OCI-LY3 (cell line): ENCODE results near the gene ARMC6.

ENCODE experiments used
- CTCF ChIP-seq: fragments of 200-600, 300-600 bp; sonication (generic); IDR thresholded peaks from 2 replicates; pipeline ENCODE4 v1.5.1; 2014; ENCODE audit warnings: antibody characterized with exemption, low read length, low read depth
- EZH2phosphoT487 ChIP-seq: fragments of 200-600 bp; shearing (Covaris generic); IDR thresholded peaks from 2 replicates; pipeline ENCODE4 v1.6.1; 2018; ENCODE audit warnings: antibody characterized with exemption, mixed run types, low read depth

GRCh38 chr19:19063183-19064097, 30.0 kb downstream of the ARMC6 start, which contains the start of gene SLC25A42:
- no peak for TF ChIP-seq CTCF
- no peak for TF ChIP-seq EZH2phosphoT487
